GM19397 (cell line): Measurements from ENCODE around the gene AS3MT.
"Not testable (repeated sequence)": the region's sequence is repeated elsewhere in the genome, so short reads cannot be mapped to it uniquely, and the experiment has no call there.

Experiments
- ATAC-seq: cut with Tn5 transposase; IDR thresholded peaks from one replicate; pipeline ENCODE4 v1.9.1; 2021; ENCODE audit warnings: mild to moderate bottlenecking, moderate library complexity; ENCODE audit not compliant: unreplicated experiment

AS3MT gene

DNA sequence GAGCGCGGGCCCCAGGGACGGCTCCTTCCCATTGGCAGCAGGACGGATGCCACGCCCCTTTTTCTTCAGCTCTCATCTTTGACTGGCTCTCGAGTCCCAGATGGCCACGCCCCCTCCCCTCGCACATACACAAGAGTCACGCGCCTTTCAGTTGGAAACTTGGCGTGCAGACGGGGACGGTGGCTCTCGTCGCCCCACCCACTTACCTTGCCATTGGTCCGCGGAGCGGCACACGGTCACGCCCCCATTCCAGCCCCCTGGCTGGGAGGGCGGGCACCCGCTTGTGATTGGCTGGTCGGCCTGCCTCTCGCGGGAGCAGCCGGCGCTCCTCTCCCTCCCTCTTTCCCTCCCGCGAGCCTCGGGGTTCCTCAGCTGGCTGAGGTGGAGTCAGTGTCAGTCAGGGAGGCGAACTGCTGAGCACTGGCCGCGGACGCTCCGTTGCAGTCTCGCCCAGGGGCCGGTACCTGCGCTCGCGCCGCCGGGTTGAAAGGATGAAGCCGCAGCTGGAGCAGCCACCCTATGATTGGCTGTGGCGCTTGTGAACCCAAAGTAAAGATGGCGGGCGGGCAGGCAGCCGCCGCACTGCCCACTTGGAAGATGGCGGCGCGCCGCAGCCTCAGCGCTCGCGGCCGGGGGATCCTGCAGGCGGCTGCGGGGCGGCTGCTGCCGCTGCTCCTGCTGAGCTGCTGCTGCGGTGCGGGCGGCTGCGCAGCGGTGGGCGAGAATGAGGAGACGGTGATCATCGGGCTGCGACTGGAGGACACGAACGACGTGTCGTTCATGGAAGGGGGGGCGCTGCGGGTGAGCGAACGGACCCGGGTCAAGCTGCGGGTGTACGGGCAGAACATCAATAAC lies 48.9 kb downstream of the AS3MT start, which contains the start of gene CNNM2:
Gene CNNM2 (plus strand): TSS at position 333 of the 855 bp plus-strand sequence. CDS start 187 bp downstream, at position 520.
- peak; percentile 85 for ATAC-seq

DNA sequence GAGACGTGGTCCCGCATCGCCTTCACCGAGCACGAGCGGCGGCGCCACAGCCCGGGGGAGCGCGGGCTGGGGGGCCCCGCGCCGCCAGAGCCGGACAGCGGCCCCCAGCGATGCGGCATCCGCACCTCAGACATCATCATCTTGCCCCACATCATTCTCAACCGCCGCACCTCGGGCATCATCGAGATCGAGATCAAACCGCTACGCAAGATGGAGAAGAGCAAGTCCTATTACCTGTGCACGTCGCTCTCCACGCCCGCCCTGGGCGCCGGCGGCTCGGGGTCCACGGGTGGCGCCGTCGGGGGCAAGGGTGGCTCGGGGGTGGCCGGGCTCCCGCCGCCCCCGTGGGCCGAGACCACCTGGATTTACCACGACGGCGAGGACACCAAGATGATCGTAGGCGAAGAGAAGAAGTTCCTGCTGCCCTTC lies 49.6 kb downstream of the AS3MT start:
- ATAC-seq: peak; percentile 1

DNA sequence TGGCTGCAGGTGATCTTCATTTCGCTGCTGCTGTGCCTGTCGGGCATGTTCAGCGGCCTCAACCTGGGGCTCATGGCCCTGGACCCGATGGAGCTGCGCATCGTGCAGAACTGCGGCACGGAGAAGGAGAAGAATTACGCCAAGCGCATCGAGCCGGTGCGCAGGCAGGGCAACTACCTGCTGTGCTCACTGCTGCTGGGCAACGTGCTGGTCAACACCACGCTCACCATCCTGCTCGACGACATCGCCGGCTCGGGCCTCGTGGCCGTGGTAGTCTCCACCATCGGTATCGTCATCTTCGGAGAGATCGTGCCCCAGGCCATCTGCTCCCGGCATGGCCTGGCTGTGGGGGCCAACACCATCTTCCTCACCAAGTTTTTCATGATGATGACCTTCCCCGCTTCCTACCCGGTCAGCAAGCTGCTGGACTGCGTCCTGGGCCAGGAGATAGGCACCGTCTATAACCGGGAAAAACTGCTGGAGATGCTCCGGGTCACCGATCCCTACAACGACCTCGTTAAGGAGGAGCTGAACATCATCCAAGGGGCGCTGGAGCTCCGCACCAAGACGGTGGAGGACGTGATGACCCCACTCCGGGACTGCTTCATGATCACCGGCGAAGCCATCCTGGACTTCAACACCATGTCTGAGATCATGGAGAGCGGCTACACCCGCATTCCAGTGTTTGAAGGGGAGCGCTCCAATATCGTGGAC lies 50.1 kb downstream of the AS3MT start:
- no peak for ATAC-seq

DNA sequence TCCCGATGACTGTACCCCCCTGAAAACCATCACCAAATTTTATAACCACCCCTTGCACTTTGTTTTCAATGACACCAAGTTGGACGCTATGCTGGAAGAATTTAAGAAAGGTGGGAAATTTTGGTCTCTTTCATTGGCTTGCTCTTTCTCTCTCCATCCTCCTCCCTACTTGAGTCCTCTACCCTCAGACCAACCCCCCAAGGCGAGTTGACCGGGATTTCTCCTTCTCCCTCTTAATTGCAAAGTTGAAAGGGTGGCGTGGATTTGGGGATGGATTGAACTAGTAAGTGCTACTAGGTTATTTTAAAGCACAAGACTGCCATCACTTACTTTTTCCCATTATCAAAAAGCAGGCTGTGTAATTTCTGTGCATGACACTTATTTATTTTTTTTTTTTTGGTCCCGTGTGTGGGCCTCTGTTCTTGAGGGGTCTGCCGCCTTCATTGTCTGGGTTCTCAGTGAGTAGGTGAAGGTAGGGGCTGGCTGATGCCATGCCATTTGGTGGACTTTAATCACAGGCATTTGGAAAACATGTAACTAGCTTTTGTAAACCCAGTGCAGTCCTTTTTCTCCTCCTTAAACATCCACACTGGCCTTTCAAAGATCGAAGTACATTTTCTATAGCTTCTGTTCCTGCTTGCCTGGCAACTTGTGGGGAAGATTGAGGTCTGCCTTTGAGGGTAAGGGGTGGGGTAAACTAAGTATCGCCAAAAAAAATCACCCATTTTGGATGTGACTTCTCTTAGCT lies 50.9 kb downstream of the AS3MT start:
- ATAC-seq: no peak

DNA sequence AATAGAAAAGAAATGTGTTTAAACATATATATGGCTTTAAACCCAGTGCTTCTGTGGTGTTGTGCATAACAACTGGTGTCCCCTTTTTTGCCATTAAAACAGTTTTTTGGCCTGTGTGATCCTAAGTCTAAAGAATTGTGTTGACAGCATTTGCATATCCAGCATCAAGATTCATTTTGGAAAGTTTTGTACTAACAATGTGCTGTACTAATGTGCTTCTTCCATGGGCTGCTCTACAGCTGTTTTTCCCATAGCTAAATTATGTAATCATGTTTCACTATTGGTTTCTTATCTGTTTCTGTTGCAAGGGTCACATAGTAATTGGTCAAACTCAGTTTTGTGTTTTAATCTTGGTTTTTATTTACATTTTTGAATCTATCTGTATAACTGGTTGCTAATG lies 54.3 kb downstream of the AS3MT start:
- ATAC-seq: no peak

DNA sequence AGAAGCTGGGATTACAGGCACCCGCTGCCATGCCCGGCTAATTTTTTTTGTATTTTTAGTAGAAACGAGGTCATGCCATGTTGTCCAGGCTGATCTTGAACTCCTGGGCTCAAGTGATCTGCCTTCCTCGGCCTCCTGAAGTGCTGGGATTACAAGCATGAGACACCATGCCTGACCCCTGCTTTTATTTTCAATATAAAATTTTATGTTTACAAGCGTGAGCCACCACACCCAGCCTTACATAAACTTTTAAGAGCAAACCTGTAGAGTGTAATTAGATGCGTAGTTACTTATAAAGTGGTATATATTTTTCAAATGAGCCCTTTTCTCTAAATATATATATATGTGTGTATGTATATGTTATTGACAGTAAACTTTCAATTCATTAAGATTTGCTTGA lies 57.6 kb downstream of the AS3MT start:
- no peak for ATAC-seq

DNA sequence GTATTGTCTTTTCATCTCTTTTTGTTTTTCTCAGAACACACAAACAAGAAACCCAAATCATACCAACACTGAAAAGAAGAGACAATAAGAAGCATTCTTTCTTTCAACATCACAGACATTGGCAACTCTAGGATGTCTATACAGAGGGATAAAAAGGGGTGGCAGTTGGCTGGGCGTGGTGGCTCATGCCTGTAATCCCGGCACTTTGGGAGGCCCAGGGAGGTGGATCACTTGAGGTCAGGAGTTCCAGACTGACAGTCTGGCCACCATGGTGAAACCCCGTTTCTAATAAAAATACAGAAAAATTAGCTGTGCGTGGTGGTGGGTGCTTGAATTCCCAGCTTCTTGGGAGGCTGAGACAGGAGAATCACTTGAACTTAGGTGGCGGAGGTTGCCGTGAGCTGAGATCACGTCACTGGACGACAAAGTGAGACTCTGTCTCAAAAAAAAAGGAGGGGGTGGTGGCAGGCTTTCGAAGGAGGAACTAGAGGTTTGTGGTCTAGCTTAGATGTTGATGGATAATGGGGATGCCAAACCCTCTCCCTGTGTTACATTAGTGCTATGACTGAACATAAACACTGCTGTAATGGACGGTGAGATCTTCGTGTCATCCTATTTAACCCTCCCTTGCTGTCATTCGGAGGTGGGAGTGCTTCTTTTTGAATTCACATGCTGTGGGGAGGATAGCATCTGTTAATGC lies 58.2 kb downstream of the AS3MT start:
- ATAC-seq: no peak

DNA sequence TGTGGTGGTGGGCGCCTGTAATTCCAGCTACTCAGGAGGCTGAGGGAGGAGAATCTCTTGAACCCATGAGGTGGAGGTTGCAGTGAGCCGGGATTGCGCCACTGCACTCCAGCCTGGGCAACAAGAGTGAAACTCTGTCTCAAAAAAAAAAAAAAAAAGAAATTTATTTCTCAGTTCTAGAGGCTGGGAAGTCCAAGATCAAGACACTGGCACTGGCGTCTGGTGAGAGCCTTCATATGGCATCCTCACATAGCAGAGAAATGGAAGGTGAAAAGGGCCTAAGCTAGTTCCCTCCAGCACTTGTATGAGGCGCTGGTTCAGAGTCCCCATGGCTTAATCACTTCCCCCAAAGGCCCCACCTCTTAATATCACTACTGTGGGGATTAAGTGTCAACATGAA lies 59.2 kb downstream of the AS3MT start:
- not testable (repeated sequence) for ATAC-seq

DNA sequence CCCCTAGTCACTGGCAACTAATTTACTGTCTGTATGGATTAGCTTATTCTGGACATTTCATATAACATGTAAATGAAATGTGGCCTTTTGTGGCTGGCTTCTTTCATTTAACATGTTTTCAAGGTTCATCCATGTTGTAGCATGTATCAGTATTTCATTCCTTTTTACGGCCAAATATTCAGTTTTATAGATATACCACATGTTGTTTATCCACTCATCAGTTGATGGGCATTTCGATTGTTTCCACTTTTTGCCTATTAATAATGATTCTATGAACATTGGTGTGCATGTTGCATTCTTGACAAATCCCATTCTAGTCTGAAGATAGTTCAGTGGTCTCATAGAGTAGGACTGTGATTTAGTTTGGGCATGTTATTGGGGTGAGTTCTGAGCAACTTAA lies 61.5 kb downstream of the AS3MT start:
- no peak for ATAC-seq

DNA sequence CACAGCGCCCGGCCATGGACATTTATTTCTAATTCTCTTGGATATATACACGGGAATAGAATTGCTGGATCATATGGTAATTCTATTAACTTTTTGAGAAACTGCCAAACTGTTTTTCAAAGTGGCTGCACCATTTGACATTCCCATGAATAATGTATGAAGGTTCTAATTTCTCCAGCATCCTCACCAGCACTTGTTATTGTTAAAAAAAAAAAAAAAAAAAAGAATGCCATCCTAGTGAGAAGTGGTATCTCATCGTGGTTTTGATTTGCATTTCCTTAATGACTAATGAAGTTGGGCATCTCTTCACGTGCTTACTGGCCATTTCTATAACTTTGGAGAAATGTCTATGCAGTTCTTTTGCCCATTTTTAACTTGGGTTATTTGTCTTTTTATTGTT lies 62.4 kb downstream of the AS3MT start:
- ATAC-seq: no peak

DNA sequence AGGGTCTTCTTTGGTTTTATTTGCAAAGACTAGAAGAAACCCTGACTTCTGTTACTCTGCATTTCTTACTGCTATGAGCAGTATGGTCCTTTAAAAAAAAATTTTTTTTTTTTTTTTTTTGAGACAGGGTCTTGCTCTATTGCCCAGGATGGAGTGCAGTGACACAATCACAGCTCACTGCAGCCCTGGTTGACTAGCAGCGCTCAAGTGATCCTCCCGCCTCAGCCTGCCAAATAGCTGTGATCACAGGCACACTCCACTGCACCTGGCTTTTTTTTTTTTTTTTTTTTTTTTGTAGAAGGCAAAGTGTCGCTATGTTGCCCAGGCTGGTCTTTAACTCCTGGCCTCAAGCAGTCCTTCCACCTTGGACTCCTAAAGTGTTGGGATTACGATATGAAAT lies 66.2 kb downstream of the AS3MT start:
- ATAC-seq: no peak

DNA sequence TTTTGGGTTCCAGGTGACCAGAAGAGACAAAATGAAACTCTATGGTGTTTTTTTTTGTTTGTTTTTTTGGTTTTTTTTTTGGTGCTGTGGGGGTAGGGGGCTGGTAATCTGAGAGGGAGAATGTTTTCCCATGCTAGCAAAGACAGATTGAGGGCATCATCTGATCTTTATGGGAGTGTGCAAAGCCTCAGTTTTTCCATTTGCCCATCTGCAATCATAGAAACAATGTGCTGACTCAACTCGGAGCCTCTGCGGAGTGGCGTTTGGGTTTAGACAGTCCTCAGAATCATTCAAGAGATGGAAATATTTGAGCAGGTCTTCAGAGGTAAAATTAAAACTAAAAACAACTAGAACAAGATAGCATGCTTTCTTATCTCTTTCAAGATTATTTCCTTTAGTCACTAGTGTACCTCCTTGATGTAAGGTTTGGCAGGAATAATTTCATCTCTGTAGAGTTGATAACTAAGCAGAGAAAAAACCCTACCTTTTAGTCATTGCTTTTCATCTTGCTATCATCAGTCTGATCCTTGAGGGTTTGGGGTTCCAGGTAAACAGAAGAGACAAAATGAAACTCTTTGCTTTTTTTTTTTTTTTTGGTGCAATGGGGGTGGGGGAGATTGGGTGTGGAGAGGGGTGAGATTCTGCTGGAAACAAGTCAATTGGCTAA lies 66.8 kb downstream of the AS3MT start:
- ATAC-seq: no peak

DNA sequence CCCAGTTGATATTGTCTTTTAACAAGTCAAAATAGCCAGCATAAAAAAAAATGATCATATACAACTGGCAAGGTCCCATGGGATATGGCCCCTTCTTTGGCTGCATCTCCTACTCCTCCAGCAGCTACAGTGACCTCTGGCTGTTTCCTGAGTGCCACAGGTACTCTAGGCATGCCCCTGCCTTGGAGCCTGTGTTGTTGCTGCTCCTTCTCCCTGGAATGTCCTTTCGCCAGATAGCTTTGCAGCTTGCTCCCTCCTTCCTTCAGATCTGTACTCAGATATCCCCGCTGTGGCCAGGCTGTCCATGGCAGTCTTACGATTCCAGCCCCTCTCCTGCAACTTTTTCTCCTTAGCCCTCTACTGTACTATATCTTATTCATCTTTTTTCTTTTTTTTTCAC lies 72.1 kb downstream of the AS3MT start:
- no peak for ATAC-seq

DNA sequence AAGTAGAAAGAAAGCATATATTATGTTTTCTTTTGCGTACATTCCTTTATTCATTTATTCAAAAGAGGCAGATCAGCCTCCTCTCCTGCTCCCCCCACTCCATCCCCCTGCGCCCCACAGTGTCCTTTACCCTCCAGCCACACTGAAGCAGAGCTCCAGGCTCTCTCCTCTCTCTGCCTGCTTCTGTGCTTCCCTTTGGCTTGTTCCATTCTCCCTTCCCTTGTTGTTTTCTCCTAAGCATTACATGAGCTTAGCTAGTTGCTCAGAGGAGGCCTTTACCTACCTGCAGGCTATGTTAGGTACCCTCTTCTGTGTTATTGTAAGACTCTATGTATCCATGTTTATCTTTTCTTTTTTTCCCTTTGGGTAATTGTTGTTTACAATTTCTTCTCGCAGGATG lies 76.2 kb downstream of the AS3MT start:
- ATAC-seq: no peak

DNA sequence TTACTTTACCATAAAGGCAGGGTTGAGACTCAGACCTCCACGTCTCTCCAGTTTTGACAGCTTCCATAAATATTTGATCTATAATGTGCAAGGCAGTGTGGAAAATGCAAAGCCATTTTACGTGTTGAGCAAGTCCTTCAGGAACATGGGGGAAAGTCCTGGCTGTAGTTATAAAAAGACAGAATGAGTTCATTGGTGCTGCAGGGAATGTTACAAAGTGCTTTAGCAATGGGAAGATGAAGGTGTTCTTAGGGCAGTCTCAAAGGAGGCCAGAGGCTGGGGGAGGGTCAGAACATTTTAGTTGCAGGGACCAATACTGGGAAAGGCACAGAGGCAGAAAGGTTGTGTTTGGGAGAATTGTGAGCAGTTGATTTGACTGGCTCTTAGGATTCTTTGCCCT lies 76.7 kb downstream of the AS3MT start:
- ATAC-seq: no peak

DNA sequence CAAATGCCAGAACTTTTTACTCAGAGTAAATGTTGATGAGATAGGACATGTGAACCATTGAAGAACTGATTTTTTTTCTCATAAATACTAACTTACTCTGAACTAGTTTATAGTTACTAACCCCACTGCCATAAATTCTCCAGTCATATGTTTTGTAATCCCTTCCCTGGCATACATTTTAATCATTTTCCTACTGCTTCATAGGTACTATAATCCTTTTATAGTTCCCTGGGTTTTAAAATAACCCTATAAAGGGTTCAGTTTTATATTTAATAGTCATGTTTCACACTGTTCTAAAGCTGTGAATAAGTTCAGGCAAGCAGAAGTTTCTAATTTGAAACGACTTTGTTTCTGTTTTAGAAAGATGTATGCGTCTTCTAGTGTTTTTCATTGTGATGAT lies 77.7 kb downstream of the AS3MT start:
- no peak for ATAC-seq

DNA sequence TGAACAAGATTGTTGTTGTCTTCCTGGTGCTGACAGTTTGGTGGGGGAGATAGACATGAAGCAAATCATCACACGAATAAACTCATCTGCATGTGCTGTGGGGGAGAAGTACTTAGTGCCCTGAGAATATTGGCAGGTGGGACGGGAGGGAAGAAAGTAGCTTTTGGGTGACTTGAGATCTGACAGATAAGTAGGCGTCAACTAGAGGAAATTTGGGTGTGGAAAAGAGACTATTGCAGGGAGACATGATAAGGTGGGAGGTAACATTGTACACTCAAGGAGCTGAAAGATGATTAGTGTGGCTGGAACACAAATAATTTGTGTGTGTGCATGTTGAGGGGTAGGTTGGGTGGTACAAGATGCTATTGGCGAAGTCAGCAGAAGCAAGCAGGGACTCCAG lies 78.9 kb downstream of the AS3MT start:
- no peak for ATAC-seq

DNA sequence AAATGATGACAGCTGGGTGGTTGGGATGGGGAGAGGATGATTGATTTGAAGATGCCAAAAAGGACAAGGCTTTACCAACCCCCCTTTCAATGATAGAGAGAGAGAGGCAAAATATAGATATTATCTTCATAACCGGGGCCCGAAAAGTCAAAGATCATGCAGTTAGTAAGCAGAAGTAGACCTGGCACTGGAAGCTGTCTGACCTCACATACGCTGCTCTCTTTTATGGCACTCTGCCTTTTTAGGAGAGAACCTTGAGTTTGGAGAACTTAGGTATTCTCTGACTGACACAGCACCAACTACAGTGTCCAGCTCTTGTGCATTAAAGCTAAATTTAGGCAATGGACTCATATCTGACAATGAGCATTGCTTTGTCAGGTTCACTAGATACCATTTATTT lies 79.5 kb downstream of the AS3MT start:
- no peak for ATAC-seq

DNA sequence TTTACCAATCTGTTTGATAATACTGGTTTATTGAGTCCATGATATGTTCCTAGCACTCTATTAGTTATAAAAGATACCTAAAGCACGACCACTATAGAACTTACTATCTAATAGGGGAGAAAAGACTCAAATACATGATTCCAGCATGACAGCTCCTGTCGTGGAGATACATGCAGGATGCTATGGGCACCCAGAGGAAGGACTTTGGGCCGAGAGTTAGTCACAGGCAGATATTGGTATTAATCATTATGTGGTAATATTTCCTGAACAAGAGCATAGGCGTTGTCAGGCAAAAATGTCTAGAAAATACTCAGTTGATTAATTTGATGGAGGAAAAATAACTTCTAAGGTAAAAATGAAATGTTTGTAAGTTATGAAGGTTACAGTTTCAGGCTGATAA lies 80.6 kb downstream of the AS3MT start:
- ATAC-seq: no peak

DNA sequence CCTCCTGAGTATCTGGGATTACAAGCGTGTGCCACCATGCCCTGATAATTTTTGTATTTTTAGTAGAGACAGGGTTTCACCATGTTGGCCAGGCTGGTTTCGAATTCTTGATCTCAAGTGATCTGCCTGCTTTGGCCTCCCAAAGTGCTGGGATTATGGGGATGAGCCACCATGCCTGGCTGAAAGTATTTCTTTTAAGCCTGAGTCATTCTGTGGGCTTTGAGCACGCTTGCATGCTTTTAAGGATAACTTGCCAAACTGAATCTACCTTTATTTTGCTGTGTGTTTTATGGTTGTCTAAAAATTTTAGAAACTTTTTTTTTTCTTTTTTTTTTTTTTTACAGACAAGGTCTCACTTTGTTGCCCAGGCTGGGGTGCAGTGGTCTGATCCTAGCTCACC lies 82.0 kb downstream of the AS3MT start:
- no peak for ATAC-seq
